Hematopoietic multipotent progenitor cell treated with erythropoietin and hydrocortisone succinate and interleukin-3 and kit ligand, for 15 days (in vitro differentiated cells): ENCODE measurements around the gene CCDC137.

Source experiments
- DNase-seq: peaks from one replicate; pipeline ENCODE4 v3.0.0-alpha.2; 2015; ENCODE audit warnings: low spot score

The CCDC137 gene

GRCh38 chr17:81651692-81652091 is 14.8 kb upstream of the CCDC137 start:
- no peak for DNase-seq

DNA sequence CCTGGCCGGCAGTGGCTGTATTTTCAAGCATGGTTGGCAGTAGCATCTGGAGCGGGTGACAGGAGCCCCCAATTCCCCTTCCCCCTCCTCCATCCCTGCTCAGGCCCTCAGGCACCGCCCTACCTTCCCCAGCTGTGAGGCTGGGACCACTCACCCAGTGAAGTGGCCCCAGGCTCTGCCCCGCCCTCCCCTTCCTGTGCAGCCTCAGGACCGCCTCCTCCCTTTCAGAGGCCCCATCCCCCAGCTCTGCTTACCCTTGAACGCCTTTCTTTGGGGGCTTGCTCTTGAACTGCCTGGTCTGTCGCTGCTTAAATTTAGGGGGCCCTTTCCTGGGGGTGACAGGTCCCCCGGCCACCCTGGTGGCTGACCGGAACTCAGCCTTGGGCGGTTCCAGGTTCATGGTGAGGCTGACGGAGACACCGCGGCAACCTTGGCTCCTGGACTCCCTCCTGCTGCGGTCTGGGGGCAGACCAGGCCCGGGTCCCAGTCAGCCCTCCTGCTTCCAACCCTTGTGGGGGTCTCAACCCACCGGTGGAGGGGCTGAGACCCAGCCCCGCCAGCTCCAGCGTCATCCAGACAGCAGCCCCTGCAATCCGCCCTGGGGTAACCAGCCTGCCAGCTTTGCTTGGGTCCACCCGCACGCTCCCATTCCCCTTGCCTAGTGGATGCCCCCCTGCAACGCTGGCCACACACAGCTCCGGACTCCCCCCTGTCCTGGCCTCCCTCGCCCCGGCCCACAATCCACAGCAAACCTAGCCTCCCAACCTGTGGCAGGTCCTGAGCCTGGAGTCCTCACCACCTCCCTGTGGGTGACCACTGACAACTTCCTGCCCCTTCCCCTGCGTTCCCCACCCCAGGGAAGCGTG is 13.4 kb upstream of the CCDC137 start:
- no peak for DNase-seq

- no peak for DNase-seq
These were observed 11.0 kb upstream of the CCDC137 start for GRCh38 chr17:81655378-81656117.

- DNase-seq = no peak
These were observed 10.3 kb upstream of the CCDC137 start, which contains the start of gene PDE6G for GRCh38 chr17:81656118-81656743. PDE6G (minus strand) TSS chr17:81656542; CDS start chr17:81653305, 3,237 bp downstream.

GRCh38 chr17:81656835-81657234 is 9.7 kb upstream of the CCDC137 start:
- no peak for DNase-seq

DNA sequence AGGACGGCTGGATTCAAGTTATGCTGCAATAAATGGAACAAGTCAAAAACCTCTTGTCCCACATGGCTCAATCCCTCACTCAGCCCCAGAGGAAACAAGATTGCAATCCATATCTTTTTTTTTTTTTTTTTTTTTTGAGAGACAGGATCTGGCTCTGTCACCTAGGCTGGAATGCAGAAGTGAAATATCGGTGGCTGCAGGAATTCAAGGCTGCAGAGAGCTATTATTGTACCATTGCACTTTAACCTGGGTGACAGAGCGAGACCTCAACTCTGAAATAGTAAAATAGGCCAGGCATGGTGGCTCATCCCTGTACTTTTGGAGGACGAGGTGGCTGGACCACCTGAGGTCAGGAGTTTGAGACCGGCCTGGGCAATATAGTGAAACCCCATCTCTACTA is 7.5 kb upstream of the CCDC137 start:
- no peak for DNase-seq

- DNase-seq = no peak
These were observed 6.1 kb upstream of the CCDC137 start for GRCh38 chr17:81660441-81660840.

DNA sequence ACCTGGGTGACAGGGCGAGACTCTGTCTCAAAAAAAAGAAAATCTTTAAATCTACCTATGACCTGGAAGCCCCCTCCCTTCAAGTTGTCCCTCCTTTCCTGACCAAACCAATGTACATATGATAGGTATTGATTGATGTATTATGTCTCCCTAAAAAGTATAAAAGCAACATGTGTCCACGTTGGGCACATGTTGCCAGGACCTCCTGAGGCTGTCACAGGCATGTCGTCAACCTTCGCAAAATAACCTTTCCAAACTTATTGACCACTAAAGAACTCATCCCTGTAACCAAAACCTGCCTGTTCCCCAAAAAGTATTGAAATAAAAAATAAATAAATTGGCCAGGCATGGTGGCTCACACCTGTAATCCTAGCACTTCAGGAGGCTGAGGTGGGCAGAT is 4.5 kb upstream of the CCDC137 start:
- no peak for DNase-seq

DNA sequence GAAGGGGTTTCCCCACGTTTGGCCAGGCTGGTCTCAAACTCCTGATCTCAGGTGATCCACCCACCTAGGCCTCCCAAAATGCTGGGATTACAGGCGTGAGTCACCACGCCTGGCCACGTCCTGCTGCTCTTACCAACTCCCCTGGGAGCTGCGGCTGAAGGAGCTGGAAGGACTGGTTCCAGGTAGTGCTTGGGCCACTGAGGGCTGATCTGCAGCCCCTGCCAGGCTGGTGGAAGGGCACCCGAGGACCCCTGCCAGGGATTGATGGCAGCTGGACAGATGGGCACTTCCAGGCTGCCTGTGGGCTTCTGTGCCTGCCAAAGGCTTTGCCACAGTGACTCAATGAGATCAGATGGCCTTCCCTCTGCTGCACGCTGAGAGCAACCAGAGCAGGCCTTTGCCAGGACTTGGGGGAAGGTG is 2.5 kb upstream of the CCDC137 start:
- no peak for DNase-seq

GRCh38 chr17:81665205-81666091 is 1.1 kb upstream of the CCDC137 start:
- DNase-seq = peak; percentile 30

GRCh38 chr17:81666092-81666341 is 520 bp upstream of the CCDC137 start:
- DNase-seq = peak; percentile 15

DNA sequence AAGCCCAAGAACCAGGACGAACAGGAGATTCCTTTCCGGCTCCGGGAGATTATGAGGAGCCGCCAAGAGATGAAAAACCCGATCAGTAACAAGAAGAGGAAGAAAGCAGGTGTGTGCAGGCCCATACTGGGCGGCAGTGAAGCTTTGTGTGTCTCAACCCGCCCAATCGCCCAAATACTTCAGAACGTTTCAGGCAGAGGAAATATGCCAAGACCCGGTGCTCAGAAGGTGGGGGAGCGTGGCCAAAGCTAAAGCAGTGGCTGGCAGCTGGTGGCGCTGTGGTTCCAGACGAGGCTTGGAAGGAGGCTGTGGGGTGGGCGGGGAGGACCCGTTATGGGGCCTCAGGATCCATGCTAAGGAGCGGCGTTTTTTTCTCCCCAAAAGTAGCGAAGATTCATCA is 1.2 kb downstream of the CCDC137 start:
- no peak for DNase-seq

DNA sequence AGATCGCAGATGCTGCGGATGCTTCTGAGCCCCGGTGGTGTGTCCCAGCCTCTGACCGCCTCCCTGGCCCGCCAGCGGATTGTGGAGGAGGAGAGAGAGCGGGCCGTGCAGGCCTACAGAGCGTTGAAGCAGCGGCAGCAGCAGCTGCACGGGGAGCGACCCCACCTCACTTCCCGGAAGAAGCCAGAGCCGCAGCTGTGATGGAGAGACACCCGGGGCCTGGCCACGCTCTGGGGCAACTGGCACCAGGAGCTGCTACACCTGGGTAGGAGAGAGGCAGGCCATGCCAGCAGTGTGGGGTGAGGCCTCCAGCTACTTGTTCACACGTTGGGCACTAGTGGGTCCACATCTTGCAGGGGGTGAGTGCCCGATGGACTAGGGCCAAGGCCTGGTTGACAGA is 6.0 kb downstream of the CCDC137 start:
- DNase-seq = no peak

DNA sequence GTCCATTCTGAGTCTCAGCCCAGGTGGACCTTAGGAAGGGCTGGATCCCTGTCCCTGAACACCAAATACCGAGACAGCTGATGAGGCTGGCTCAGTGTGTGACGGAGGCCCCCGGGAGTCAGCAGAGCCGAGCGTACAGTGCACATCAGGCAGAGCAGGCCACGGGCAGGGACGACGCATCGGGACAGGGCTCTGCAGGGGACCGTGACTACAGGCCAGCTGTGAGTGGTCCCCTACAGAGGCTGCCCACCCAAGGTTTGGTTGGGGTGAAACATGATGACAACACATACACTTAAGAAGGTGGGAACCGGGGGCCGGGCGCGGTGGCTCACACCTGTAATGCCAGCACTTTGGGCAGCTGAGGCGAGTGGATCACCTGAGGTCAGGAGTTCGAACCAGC is 6.4 kb downstream of the CCDC137 start:
- no peak for DNase-seq

- no peak for DNase-seq
These were observed 7.2 kb downstream of the CCDC137 start for GRCh38 chr17:81673561-81674258.

DNA sequence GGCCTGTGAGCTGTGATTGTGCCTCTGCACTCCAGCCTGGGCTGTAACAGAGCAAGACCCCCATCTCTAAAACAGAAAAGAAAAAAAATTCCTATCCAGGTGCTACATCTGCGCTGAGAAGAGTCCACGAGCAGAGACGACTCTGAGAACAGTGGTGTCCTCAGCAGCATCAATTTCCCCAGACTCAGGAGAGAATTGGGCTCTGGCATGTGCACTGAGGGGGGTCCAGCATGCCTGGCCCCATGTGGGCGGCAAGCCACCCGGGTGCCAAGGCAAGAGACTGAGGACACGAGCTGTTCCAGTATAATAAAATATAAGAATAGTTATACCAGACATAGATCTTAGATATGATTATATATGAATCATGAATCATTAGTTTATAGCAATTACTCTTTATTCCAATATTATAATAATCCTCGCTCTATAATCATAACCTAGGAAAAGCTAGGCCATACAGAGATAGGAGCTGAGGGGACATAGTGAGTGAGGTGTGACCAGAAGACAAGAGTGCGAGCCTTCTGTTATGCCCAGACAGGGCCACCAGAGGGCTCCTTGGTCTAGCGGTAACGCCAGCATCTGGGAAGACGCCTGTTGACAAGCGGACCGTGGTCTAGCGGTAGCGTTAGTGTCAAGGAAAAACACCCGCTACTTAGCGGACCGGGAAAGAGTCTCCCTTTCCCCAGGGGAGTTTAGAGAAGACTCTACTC is 9.1 kb downstream of the CCDC137 start:
- peak; percentile 42 for DNase-seq

- DNase-seq = no peak
These were observed 10.4 kb downstream of the CCDC137 start for GRCh38 chr17:81676906-81677305.

- DNase-seq = no peak
These were observed 13.6 kb downstream of the CCDC137 start for GRCh38 chr17:81680150-81680549.

GRCh38 chr17:81681672-81682071 is 15.1 kb downstream of the CCDC137 start:
- DNase-seq = no peak

DNA sequence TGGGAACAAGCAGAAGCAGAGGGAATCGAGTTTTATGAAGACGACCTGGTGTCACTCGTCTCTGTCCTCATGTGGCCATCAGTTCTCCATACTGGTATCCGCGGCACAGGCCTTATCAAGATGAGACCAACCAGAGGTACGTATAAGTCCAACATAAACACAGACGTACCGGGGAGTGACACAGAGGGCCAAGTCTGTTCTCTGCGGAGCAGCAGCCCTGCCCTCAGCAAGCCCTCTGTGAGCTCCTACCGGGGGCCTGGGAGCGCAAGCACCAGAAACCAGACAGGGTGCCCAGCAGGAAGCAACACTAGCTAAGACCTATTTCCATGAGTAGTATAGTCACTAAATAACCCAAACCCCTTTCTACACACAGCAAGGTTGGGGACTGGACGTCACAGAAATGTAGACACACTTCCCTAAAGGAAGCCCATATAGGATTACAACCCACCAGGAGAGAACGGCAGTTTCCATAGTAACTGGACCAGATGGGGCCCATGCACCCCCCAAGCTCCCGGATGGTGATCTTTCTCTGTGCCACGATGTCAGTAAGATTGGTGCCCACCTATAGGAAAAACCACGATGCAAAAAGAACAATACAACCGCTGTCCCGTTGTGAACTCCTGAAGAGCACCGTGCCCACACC is 16.1 kb downstream of the CCDC137 start:
- no peak for DNase-seq
